Ovary (tissue), 3 donors: ENCODE measurements around the gene DEDD.

ENCODE experiments used
- CTCF ChIP-seq, 3 donors: fragments of 450-650 bp in 2 of 3; fragments of 200-600 bp in 1 of 3; IDR thresholded peaks; one replicate each; pipeline versions ENCODE4 v1.5.1 to v1.8.0; 2016 to 2022; ENCODE audit warnings: antibody characterized with exemption in 3 of 3, mild to moderate bottlenecking in 1 of 3
- POLR2A ChIP-seq: fragments of 450-650 bp; IDR thresholded peaks from one replicate; pipeline ENCODE4 v1.6.1; 2017; ENCODE audit warnings: antibody characterized with exemption, mild to moderate bottlenecking, moderate library complexity
- donor health status: DM: no; HTN: no; CAD: no.

- TF ChIP-seq CTCF (IDR thresholded peaks at IDR 0.05) (no peak), POLR2A (no peak)
Measured at GRCh38 chr1:161081519-161081918, 50.9 kb downstream of the DEDD start.
